Nucleus accumbens (tissue), 56 donors: Measurements from ENCODE around the gene IL36RN.
"Not testable (repeated sequence)": the region's sequence is repeated elsewhere in the genome, so short reads cannot be mapped to it uniquely, and the experiment has no call there.

Source experiments
- DNase-seq, 56 donors: peaks; one replicate each; lab custom pipeline; 2025; lab: John Stamatoyannopoulos, UW

The IL36RN gene

DNA sequence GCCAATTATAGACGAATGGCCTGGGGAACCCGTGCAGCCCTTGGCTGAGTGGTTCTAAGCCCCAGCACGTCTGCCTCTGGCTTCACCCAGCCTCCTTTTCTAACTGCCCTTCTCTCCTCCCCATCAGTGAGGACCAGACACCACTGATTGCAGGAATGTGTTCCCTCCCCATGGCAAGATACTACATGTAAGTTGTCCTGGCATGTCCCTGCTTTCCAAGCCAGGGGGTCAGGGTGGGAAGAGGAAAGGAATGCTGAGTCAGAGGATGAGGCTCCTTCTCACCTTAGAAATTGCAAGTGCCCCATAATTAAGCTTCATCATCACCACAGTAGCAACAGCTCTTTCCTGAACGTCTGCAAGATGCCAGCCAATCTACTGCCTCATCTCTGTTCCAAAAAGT, 13.6 kb downstream of the IL36RN start:
- DNase-seq: no peak

DNA sequence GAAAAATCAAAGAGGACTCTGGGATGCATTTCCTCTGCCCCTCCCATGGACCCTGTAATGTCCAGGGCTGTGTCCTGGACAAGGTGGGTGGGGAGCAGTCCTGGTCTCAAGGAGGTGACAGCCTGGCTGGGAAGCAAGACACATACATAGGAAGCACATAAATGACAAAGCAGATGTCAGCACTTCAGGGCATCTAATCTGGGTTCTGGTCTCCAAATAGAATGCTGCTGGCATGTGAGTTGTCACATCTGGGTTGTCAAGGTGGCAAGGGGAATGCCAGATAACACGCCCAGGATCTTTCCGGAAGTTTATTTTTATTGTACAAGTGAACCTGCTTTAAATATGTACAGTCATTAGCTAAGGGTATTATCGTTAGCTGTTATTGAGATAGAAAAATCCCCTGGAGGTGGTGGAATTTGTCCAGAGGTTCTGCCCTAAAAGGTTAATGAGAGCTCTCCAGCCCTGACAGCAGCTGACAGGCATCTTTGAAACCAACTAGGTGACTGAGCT, 14.4 kb downstream of the IL36RN start:
- no peak for DNase-seq

DNA sequence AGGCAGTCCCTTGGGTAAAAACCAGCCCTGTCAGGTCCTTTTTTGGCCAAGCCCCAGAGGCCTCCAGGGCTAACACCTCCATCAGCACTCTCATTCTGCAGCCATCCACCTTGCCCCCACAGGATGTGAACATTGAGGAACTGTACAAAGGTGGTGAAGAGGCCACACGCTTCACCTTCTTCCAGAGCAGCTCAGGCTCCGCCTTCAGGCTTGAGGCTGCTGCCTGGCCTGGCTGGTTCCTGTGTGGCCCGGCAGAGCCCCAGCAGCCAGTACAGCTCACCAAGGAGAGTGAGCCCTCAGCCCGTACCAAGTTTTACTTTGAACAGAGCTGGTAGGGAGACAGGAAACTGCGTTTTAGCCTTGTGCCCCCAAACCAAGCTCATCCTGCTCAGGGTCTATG, 16.0 kb downstream of the IL36RN start:
- no peak for DNase-seq

DNA sequence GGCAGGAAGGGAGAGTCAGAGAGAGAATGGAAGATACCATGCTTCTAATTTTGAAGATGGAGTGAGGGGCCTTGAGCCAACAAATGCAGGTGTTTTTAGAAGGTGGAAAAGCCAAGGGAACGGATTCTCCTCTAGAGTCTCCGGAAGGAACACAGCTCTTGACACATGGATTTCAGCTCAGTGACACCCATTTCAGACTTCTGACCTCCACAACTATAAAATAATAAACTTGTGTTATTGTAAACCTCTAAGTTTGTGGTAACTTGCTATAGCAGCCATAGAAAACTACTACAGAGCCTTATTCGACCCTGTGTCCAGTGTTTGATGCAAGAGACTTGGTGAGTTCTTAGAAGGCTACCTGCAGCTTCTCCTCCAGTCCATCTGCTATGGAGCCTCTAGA, 16.6 kb downstream of the IL36RN start:
- DNase-seq: no peak

DNA sequence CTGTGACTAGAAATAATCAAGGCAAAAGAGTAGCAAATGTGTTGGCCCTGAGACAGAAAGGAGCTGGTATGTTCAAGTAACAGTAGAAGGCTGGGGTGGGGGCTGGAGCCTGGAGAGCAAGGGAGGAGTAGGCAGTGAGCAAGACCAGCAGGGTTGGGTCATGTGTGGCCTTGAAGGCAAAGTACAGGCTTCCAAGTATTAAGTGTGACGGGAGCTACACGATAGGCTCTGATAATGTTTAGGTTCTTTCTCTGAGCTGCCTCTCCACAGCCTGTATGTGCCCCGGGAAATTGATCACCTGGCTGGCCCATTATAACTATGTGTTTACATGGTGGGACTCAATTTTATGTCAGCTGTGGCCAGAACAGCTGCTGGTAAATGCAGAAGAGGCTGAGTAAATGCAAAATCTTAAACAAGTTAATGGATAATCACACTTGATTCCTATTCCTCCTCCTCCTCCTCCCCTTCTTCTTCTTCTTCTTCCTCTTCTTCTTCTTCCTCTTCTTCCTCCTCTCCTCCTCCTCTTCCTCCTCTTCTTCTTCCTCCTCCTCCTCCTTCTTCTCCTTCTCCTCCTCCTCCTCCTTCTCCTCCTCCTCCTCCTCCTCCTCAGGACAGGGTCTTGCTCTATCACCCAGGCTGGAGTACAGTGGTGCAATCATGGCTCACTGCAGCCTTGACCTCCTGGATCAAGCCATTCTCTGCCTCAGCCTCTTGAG, 18.1 kb downstream of the IL36RN start:
- DNase-seq: no peak

DNA sequence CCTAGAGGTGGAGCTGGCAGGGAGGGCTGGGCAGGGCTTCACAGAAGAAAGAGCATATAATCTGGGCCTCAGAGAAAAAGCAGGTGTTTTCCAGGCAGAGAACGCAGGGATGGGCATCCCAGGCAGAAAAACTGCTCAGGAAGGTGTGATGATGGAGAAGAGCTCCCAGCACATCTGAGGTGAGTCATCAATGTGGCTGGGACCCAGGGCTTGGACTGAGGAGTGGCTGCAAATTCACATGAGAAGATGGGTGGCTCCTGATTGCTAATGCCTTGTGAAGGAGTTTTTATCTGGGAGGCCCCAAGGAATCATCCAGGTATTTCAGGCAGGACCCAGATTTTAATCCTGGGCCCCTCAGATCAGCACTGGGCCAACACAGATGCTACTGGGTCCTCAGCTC, 18.9 kb downstream of the IL36RN start:
- DNase-seq: no peak

DNA sequence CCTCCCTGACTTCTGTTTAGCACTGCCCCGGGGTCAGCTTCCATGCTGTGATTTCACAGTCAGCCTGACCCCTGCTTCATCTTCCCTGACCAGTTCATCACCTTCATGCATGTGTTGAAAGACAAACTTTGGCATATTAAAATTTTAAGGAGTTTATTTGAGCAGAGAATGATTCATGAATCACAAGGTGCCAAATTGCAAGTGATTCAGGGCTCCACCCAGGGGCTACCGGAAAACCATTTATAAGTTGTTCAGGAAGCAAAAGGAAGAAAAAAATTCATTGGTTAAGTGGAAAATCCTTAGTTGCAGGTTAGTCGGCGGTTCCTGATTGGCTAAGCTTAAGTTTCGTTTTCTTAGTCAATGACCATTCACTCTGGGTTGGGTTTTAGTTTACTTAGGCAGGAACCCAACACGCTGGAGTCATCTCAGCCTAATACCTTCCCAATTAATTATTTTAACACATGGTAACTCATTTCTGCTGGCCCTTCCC, 19.4 kb downstream of the IL36RN start:
- peak in 1 of 56 donors; percentile 12 for DNase-seq

DNA sequence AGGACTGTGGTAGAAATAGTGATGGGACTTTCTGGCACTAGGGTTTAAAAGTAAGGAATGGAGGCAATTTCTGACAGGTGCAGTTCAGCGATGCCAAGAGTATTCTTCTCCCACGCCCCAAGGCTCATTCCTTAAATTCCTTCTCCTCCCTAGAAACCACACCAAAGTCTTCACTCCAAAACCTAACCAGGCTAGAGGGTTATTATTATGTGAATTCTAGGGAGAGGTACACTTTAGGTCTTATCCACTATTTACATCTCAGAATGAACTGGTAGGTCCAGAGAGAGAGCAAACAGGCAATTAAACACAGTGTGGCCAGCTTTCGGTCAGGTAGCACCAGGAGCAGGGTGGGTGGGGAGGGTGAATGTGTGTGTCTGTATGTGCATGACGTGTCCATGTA, 20.1 kb downstream of the IL36RN start:
- no peak for DNase-seq

DNA sequence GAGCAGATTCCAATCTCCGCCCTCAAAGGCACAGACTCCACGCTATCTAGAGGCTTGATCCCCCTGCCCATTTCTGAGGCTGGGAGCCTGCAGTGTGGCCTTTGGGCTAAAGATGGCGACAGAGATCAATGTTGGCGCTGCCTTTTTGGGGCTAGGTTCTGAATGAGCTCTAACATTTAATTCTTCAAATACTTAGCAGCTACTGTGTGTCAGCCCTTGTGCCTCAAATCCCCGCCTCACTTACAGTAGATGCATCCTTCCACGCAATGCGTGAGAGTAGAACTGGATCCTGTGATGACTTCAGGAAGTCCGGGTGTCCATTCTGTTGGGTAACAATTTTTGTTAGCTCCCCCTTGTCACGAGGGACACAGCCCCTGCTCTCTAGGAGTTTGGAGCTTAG, 21.1 kb downstream of the IL36RN start:
- peak in 4 of 56 donors; percentile 1 to 8 (median 4) for DNase-seq

DNA sequence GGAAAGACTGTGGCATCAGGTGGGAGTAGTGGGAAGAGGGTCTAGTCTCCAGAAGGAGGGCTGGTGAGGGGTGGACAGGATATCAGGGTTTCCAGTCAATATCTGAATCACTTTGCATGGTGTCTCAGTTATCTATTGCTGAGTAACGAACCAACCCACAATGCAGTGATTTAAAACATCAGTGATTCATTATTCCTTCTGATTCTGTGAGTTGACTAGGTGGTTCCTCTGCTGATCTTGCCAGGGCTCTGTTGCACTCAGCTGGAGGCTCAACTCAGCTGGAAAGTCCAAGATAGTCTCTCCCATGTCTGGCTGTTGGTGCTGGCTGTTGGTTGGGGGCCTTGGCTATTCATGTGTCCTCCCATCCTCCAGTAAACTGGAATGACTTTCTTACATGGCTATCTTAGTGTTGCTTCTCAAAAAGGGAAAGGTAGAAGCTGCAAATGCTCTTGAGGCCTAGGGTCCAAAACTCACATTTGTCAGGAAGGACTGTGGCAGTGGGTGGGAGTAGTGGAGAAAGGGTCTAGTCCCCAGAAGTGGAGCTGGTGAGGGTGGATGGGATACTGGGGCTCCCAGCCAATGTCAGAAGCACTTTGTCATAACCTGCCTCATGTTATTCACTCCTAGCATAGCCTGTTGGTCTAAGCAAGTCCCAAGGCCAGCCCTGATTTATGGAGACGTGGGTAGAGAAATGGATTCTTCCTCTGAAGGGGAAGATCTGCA, 22.7 kb downstream of the IL36RN start:
- DNase-seq: no peak

DNA sequence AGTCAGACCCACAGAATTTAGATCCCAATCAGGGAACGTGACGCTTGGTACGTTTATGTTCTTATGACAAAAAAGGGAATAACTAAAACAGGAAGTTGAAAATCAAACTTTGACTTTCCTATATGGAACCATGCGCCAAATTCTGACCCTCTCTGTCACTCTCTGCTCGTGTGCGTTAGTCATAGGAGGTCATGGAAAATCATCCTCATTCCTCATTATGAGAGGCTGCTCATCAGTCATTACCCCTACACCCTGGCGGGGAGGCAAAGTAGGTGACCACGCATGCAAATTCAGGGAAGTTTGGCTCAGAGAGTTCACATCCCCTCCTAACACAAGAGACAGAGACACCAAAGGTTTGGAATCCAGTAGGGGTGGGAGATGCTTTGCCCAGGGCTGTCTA, 24.3 kb downstream of the IL36RN start:
- DNase-seq: no peak

DNA sequence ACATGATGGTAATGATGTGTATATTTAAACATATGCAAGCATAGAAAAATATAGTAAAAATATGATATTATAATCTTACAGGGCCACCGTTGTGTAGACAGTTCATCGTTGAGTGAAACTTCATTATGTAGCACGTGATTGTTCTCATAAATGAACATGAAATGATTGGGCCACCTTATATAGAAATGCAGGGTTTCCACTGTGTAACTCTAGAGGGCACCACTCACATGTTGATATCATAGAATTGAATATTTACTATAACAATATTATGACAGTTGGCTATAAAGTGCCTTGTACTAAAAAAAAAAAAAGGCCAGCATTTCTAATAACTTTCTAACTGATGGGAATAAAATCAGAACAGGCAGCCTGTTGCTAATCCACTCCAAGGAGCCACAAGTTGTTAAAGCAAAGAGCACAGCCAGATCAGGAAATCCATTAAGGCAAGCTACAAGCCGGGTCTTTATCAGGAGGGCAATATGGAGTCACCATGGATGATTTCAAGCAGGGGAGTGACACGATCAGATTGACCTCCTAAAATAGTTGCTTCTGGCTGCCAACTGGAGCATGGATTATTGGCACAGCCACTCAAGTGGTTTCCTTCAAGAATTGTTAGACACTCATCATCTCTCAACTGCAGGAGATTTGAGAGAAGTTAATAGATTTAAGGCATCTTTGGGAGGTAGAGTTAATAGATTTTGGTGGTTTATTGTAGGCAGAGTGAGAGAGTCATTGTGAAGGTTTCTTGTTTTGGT, 25.4 kb downstream of the IL36RN start:
- DNase-seq: no peak

DNA sequence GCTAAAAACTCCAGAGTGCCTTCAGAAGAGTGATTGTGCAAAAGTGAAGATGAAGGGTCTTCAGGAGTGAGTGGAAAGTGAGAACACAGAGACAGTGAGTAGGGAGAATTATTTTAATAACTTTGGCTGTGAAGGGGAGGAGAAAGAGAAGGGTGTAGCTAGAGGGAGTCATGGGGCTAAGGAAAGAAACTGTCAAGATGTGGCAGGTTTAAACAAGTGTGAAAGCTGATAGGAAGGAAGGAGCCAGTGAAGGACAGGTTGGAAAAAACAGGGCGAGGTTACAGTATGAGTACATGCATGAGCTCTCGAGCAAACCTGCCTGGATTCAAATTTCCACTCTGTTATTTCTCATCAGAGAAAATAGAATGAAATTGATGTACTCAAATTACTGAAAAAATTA, 26.5 kb downstream of the IL36RN start:
- DNase-seq: no peak

DNA sequence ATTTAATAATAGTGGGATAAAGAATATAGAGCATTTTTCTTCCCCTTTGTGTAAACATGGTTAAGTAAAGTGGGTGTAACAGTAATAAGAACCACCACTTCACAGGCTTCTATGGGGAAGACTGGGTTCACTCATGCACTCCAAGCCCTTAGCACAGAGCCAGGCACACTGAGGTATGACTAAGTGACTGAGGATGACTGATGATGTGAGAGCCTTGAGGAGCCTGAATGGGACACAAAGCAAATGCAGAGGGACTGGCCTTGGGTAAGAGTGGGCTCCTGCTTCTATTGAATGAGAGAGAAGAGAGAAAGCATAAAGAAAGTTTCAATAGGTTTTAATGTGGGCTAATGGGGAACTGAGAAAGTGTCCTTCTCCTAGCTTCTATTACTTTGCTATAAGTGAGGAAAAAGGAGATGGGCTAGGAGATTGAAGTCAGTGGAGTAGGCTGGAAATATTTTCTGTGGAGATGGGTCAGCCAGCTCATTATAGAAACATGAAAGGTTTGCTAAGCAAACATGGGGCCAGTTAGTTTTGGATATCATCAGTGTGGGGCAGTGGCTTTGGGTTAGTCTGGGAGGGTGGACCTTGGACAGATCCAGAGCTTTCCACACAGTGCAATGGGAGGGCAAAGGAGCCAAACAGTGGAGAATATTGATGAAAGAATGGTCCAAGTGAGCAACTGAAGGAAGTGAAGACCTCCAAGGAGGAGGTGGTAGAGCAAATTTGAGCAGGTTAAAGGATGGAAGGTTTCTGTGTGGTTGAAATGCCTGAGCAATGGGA, 29.4 kb downstream of the IL36RN start:
- DNase-seq: no peak

DNA sequence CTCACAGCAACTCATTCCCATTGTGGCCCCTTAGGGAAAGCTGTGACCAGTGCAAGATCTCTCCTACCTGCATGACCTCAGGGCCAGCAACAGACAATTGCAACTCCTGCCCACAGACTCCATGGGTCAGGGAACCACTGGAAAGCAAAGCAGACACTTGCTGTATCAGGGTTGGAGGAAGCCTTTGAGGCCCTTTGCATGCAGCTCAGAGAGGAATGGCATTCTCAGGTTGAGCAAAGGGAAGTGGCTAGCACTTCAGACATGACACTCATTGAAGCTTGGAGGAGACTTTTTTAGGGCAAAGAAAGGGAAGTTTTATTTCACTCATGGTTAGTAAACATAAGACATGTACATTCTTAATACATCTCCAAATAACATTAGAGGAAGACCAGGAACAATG, 30.9 kb downstream of the IL36RN start:
- no peak for DNase-seq

DNA sequence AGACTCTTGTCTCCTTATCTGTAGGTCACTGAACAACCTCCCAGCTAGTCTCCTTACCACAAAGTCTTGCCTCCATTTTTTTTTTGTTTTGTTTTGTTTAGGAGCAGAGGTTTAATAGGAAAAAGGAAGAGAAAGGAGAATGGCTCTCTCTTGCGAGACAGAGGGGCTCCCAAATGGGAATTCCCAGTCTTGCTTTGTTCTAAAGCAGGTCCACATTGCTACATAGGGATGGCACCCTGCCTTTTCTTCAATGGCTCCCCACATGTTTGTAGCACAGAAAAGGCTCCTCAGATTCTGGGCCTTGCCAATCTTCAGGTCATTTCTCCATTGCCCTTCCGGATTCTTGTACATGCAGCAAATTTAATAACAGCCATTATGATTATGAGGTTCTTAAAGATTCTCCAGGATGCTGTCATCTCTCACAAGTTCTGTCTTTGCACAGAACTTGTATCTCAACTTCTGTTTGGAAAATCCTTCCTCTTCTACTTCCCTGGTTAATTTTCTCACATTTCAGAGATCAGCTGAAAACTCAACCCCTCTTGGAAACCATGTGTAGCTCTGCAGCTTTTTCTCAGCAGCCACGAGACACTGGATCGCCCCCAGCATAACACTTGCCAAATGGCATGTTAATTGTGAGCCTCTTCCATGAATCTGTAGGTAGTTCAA, 32.4 kb downstream of the IL36RN start:
- DNase-seq: no peak

DNA sequence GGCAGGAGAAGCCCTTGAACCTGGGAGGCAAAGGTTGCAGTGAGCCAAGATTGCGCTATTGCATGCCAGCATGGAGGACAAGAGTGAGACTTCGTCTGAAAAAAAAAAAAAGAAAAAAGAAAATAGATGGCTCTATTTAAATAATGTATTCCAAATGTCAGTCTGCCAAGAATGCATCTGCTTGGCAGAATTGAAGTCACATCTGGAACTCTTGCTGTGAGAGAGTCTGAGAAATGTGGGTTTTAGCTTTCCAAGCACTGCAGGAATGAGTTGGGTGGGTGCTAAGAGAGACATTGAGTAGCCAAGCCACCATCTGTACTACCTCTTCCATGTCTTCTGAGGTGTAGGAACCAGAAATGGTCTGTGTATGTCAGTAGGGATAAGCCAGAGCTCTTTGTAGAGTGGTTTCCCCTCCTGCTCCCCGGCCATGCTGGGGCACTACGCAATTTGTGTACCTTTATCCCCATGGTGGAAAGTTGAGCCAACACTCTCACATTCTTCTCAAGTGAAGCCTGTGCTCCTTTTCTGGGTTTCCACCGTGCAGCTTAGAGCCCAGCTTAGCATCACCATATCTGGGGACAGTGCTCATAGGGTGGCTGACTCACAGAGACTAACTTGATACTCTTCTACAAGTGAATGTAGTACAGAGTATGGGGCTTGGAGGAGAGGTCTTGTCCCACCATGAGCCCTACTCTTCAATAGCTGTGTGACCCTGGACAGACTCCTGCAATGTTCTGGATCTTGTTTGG, 34.0 kb downstream of the IL36RN start:
- no peak for DNase-seq

DNA sequence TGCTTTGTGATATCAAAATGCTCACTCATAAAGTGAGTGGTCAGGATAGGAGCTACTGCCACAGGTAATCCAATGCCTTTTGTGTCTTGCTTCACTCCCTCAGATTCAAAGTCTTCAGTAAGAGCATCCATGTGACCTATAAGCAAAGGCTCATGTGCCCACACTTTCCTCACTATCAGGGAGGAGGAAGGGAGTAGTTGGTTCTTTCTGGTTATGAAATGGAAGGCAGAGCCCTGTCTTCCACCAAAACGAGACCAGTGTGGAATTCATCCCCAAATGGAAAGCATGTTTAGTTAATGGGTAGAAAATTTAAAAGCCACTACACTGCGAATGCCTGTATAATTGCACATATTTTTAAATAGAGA, 34.6 kb downstream of the IL36RN start:
- DNase-seq: no peak

DNA sequence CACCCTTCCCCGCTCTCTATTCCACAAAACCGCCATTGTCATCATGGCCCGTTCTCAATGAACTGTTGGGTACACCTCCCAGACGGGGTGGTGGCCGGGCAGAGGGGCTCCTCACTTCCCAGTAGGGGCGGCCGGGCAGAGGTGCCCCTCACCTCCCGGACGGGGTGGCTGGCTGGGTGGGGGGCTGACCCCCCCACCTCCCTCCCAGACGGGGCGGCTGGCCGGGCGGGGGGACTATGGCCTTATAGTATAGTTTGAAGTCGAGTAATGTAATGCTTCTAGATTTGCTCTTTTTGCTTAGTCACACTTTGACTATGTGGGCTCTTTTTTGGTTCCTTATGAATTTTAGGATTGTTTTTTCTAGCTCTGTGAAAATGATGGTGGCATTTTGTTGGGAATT, 37.3 kb downstream of the IL36RN start:
- DNase-seq: not testable (repeated sequence)
